ENCODE results near the gene TIMM22.

TIMM22 gene

DNA sequence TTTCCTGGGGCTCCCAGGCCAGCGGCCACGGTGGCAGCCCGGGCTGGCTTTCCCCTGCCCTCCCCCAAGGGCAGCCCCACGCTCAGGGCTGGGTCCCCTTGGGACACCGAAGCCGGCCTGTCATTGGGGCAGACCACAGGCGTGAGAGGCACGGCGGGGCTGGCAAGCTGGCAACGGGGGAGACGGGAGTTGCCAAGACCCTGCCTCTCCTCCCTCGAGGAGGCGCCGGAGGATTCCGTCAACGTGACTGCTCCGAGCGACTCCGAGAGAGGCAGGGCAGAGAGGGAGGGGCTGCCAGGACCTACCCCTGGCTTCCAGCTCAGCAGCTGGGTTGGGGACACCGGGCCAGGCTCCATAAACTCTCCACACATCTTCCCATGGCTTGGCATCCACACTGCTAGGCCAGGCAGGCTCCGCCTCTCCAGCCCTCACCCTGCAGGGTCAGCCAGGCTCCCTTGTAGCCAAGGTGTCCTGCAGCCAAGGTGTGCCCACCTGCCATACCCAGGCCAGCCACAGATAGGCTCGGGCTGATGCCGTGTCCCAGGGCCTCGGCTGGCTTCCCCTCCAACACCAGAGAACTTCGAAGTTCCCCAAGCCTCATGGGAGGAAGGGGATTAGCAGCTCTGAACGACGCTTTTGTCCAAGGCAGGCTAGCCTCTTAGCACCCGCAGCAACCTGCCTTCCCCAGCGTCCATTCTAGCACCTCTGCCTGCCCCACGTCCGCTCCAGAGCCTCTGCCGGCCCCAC lies 25.5 kb downstream of the TIMM22 start:
- DNase-seq: peak in 2 of 14 donors; percentile 13 to 58

GRCh38 chr17:1024076-1024475 lies 27.1 kb downstream of the TIMM22 start:
- no peak for DNase-seq

GRCh38 chr17:1025733-1026598 lies 29.0 kb downstream of the TIMM22 start:
- no peak for DNase-seq

DNA sequence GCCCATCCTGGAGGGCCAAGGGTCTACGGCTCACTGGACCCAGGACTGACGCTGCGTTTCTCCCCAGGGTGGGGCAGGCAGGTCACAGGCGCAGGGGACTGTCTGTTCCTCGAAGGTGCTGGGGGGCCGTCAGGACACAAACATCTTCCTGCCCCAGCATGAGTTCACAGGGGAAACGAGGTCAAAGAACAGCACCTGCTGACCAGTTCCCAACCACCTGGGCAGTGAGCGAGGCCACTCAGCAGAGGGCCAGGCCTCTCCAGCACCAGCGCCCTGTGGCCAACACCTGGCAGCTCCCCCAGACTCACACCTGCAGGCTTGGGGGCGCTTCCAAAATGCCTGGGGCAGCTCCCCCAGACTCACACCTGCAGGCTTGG lies 29.7 kb downstream of the TIMM22 start:
- no peak for DNase-seq

- peak in 1 of 14 donors; percentile 51 for DNase-seq
These were observed 30.1 kb downstream of the TIMM22 start for GRCh38 chr17:1027044-1027443.

DNA sequence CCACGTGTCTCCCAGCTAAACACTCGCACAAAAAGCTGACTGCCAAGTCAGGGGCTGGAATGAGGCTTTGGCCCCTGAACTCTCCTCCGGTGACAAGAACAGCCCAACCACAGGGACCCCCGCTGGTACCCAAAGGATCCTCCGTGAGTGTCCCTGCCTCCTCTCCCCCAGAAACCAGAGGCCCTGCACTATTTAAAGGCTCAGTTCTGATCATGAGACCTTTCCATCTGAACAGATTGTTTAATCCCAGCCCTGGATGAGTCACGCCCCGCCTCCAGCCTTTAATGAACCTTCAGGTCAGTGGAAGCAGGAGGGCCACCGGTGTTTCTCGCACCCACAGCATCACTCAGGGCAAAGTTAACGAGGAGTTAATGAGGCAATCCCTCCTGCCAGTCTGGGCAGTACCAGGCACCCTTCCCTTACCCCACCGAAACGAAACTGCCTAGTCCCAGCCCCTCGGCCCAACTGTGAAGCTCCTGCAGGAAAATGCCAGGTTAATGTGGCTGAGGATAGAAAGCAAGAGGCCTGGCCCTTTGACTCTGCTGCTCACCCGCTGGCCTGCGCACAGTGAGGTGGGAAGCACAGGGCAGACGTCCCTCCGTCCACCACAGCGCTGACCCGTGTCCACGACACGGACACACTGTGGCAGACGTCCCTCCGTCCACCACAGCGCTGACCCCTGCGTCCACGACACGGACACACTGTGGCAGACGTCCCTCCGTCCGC lies 32.4 kb downstream of the TIMM22 start:
- DNase-seq: peak in 1 of 14 donors; percentile 48

- DNase-seq: peak in 6 of 14 donors; percentile 32 to 59 (median 40)
These were observed 33.2 kb downstream of the TIMM22 start for GRCh38 chr17:1029922-1030644.

DNA sequence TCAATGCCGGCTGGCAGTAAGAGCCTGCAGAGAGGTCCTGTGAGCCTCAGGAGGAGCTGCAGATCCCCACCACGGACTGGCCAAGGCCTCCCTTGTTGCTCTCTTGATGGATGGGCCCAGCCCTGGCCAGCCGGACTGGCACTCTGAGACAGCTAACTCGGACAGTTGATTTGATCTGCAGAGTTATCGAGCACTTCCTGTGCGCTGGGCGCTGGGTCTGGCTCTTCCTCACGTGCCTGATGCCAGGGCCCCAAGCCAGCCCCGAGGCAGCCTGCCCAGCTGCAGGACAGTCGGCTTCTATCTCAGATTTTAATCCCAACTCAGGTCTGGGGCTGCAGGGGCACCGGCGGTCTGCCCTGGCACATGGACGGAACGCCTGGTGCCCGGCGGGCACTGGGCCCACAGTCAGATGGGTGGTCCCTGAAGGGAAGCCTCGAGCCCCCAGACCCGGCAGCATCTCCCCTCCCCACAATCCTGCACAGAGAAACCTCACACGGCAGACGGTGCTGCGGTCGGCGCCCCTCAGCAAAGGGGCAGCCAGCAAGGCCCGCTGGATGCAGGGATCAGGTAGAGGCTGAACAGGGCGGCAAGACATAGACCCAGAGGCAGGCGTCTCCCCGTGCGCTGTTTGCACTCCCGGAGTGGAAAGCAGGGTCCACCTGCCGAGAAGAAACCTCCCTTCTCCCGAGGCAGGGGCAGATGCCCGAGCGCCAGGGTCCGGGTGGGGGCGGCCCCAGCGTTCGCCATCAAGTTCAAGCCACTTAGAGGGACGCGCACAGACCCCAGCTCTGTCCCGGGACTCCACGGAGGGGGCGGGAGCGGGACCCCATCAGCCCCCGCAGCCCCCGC lies 34.0 kb downstream of the TIMM22 start:
- peak in 4 of 14 donors; percentile 32 to 59 (median 36) for DNase-seq

DNA sequence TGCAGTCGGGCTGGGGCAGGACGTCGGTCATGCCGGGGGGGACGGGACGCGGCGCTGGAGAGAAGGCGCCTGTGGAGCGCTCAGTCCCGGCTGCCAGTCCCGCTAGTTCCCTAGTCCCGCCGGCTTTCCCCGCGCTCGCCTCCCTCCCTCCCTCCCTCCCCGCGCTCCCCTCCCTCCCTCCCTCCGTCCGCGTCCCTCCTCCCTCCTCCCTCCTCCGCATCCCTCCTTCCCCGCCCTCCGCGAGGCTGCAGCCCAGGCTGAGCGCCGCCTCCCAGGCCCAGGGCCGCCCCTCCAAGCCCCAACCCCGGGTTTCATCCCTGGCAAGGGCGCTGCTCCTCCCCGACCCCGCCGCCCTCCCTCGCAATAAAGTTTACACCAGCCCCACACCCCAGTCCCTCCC lies 34.8 kb downstream of the TIMM22 start:
- DNase-seq: peak in 6 of 14 donors; percentile 11 to 42 (median 19)

DNA sequence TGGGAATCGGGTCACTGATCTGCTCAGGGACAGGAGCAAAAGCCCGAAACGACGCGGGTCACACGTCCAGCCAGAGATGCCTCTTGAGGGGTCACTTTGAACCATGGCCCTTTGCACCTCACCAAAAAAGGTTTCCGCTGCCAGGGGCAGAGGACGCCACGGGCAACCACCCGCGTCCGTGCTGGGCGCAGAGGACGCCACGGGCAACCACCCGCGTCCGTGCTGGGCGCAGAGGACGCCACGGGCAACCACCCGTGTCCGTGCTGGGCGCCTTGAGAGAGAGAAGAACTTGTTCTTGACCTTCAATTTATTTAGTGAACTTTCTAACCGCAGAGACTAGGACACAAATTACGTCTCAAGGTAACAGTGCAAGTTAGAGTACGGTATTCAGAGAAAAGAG lies 35.5 kb downstream of the TIMM22 start:
- no peak for DNase-seq

DNA sequence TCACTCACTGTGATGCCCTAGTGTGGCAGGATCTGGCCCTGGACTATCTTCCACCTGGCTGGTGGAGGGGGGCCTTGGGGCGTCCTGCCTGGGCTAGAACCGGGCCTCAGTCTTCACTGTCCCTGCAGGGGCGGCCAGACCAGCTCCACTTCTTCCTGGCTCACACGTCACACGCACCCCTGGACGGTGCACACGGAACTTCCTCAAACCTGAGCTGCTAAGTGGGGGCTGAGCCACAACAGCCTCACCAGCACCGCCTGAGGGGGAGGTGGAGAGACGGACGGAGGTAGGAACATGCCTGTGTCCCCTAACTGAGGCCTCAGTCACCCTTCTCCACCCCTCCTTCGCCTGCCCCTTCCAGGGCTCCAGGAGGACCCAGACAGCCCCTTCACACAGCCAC lies 36.6 kb downstream of the TIMM22 start:
- DNase-seq: no peak

DNA sequence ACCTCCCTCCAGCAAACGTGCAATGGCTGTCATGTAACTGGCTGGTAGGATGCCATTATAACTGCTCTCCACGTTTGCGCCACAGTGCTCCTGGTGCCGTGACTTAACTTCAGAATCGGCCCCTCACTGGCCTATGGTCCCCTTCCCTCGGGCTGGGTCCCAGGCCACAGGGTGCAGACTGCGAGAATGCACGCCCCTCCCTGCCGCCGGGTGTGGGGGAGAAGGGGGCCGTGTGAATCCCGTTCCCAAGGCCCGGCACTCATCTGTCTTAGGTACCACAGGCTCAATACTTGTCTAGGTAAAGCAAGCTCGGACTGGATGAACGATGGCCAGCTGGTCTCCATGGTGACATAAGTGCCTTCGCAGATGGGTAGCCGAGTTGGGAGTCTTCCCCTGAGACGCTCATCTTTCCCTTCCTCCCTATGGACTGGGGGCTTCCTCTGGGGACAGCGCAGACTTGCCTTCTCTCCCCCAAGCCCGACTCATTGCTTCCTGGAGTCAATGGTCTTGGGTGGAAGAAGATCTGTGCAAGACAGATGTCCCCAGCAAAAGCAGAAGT lies 37.8 kb downstream of the TIMM22 start:
- DNase-seq: no peak

- no peak for DNase-seq
These were observed 38.7 kb downstream of the TIMM22 start for GRCh38 chr17:1035546-1036170.

DNA sequence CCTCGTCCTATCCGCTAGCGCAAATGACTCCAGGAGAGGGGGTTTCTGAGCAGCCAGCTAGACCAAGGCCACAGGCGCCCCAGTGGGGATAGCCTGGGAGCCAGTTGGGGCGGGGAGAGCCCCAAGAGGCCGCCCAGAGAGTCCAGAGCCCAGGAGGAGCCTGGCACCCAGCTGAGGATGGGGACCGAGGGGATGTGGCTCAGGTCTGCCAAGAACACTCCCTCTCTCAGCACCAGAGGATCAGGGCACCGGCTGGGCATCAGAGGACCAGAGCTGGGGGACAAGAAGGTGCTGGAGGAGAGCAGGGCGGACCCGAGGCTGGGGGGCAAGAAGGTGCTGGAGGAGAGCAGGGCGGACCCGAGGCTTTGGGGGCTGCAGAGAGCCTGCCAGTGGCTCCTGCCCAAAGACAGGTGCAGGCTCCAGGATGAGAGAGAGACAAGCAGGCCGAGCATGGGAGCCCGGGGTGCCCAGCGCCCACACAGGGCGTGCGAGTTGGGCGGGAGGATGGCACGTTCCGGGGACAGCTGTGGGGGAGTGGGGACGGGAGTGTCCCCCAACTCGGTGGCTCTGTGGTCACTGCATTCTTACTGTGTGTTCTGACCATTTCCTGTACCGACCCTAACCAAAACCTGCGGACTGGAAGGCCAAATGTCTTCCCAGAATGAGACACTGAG lies 39.4 kb downstream of the TIMM22 start:
- no peak for DNase-seq

GRCh38 chr17:1036845-1037237 lies 39.9 kb downstream of the TIMM22 start:
- DNase-seq: no peak

GRCh38 chr17:1037238-1037879 lies 40.4 kb downstream of the TIMM22 start:
- no peak for DNase-seq

DNA sequence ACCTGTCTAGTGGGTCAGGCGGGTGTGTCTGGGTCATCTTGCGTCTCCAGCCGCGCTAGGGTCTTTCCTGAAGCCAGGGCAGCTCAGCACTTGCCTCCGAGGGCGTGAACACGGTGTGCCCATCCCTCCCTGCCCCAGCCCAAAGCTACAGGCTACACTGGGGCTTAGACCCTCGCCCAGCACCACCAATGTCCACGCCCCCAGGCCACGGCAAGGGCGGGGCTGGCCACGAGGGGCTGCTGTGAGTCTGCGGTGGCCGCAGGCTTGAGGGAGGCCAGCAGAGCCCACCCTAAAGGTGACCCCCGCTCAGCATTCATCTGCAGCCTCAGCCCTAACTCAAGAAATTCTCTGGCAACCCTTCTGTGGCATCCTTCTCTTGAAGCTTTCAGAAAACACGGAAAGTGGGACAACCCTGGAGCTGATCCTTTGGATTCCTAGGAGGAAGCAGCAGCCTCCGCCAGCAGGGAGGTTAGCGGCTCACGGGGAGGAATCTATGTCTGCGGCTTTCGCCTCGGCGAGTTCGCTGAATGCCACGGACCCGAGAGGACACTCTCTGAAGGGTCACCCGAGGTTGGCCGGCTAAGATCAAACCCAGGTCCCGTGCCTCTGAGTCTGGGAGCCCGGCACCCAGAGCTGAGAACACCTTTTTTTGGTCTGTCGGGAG lies 41.7 kb downstream of the TIMM22 start:
- DNase-seq: no peak

- no peak for DNase-seq
These were observed 42.2 kb downstream of the TIMM22 start for GRCh38 chr17:1039123-1039507.
